ENCODE measurements around the gene RFC2.

DNA sequence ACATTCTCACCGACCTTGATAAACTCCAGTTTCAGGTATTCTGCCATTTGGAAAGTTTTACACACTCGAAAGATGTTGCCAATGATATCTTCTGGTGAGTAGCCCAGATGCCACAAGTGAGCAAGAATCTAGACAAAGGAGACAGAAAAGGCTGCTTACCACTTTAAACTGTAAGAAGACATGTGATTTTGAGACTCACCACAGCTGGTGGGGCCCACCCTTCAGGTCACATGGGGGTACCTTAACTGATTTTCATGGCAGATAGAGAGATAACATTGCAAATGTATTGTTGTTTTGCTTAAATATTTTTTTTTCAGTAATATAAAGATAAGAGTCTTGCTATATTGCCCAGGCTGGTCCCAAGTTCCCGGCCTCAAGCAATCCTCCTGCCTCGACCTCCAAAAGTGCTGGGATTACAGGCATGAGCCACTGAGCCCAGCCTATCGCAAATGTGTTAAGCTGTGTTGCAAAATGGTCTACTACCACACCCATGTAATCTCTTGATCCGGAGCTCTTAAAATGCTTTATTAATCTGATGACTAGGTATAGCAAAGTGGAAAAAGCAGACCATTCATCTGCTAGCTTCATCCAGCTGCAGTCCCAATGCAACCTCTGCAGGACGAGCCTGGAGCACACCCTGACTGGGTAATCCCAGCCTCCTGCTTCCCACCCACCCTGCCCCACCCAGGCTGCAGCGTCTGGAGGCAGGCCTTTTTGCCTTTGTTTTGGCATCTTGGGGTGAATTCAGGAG lies 18.5 kb downstream of the RFC2 start:
- TF ChIP-seq POLR2A (IDR thresholded peaks at IDR 0.05; ENCODE audit: low read length) = no peak
- TF ChIP-seq GATA1 (IDR thresholded peaks at IDR 0.05; ENCODE audit: low read depth, low read length) = no peak

Data from erythroblast (primary cell).